Suppressor macrophage treated with lipopolysaccharide for 4 hours (primary cell): ENCODE measurements around the gene PRH2.

Experiments used
- DNase-seq: peaks from one replicate; pipeline ENCODE4 v3.0.0-alpha.2; 2020

PRH2 gene

GRCh38 chr12:10928746-10929286 is at the start of gene PRH2:
Gene PRH2, plus strand, starts transcription at chr12:10929236. Its CDS starts 38 bp downstream, at chr12:10929274.
- DNase-seq, result no peak

DNA sequence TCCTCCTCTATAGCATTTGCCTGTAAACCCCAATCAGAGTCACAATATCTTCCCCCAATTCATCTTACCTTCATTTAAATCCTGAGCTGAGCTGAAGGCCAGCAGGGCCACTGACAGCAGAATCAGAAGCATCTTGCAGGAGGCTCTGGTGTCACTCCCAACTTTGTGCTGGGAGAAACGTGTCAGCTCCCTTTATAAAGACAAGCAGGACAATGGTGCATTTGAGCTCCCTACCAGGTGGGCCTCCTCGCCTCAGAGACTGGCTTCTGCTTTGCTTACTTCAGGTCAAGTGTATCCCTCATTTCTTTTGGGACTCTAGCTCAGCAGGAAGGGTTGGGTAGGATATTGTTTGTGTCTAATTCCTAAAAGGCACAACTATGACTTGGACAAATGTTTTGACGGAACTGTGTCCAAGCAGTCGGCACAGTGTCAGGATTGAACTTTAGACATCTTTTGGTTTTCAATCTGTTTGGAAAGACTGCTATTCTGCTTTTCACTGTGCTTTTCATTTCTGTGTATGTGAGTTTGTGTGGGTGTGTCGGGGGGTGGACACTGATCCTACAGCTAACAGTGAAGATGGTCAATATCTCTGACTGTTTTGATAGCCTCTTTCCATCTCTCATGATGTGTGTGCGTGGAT is 44.8 kb upstream of the PRH2 start, which contains the start of gene PRH1:
Gene PRH1 (minus strand): TSS at position 170 of the 640 bp plus-strand sequence. CDS start 38 bp downstream, at position 132.
- no peak for DNase-seq

GRCh38 chr12:10889226-10889625 is 39.8 kb upstream of the PRH2 start:
- DNase-seq, result no peak

DNA sequence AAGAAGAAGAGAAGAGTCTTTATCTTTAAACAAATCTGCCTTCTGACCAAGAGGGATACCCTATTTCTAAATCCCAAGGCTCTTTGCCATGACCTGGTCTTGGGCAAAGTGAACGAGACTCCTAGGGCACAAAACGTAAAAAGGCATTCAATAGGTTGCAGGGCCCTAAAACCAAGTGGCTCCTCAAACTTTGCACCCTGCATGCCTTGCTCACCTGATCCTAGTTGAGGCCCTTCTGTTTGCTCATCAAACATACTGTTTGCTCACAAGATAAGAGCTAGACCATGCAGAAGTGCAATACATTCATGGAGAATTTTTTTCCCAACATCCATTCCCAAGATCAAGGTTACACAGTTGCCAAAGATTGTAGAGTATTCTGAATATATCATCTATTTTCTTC is 37.1 kb upstream of the PRH2 start:
- DNase-seq, result no peak

- DNase-seq, result no peak
Observed at GRCh38 chr12:10896854-10897253, 32.2 kb upstream of the PRH2 start.

GRCh38 chr12:10900530-10900929 is 28.5 kb upstream of the PRH2 start:
- DNase-seq, result no peak

DNA sequence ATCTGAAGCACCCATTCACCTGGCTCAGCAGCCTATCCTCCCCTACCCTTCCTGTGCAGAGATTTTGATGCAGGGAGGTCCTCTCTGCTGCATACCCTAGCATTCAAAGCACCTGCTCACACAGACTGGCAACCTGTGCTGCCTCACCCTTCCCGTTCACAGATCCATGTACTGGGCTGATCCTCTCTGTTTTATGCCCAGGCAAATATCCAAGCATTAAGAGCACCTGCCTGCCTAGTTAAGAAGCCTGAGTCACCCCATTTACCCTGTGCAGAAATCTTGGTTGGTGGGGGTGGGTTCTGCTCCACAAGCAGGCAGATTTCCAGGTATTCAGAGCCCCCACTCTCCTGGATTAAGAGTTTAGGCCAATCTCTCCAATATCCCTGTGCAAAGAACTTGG is 28.1 kb upstream of the PRH2 start:
- no peak for DNase-seq

- DNase-seq, result no peak
Observed at GRCh38 chr12:10901427-10901826, 27.6 kb upstream of the PRH2 start.

GRCh38 chr12:10904686-10905085 is 24.4 kb upstream of the PRH2 start:
- no peak for DNase-seq

DNA sequence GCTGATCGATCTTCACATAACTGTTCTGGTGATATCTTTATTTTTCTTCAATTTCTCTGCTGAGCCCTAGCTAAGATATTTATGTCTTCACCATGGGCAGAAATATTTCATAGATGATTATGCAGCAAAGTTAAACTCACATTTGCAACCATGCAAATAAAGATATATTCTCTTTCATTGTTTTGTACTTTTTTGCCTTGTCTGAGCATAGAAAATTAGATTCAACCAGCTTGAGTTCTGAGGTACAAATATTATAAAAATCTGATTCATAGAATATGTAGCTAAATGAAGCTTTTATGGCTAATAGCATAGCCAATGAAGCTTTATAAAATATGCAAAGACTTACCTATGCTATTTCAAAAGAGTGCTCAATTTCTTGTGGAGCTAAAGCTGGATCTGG is 19.6 kb upstream of the PRH2 start, which contains the start of gene TAS2R13:
Gene TAS2R13 (minus strand): TSS at position 101 of the 400 bp plus-strand sequence. CDS start 264 bp downstream, outside the sequence.
- DNase-seq, result no peak

GRCh38 chr12:10910380-10910779 is 18.7 kb upstream of the PRH2 start:
- no peak for DNase-seq

DNA sequence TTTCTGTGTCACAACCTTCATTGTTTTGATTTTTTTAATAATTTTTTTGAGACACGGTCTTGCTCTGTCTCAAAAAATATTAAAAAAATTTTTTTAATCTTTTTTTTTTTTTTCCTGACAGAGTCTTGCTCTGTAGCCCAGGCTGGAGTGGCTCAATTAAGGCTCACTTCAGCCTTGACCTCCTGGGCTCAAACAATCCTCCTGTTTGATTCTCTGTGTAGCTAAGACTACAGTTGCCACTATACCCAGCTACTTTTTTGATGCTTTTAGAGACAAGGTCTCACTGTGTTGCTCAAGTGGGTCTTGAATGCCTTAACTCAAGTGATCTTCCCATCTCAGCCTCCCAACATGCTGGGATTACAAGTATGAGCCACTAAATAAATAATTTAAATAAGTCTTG is 9.2 kb upstream of the PRH2 start:
- DNase-seq, result no peak

GRCh38 chr12:10926269-10926668 is 2.8 kb upstream of the PRH2 start:
- no peak for DNase-seq

GRCh38 chr12:10936506-10936905 is 7.5 kb downstream of the PRH2 start:
- DNase-seq, result peak; percentile 2

DNA sequence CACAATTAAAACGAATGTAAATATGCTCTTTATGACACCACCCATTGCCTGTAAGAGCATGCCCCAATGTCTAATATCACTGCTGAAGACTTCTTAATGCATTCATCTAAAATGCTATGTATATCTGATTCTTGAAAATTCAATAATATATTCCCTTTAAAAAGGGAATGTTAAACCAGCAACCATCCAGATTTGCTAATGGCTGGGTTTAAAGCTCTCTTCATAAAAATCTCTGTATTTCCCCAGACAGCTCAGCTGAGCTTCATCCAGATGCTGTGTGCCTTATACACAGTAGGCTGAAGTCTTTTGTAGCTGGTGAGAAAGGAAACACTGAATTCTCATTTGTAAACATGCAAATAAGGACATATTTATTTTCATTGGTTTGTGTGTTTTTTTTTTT is 10.1 kb downstream of the PRH2 start, which contains the start of gene TAS2R14:
Gene TAS2R14 (minus strand): TSS at position 101 of the 400 bp plus-strand sequence. CDS start 56 bp downstream, at position 45.
- no peak for DNase-seq

- DNase-seq, result no peak
Observed at GRCh38 chr12:10940389-10940788, 11.4 kb downstream of the PRH2 start.

DNA sequence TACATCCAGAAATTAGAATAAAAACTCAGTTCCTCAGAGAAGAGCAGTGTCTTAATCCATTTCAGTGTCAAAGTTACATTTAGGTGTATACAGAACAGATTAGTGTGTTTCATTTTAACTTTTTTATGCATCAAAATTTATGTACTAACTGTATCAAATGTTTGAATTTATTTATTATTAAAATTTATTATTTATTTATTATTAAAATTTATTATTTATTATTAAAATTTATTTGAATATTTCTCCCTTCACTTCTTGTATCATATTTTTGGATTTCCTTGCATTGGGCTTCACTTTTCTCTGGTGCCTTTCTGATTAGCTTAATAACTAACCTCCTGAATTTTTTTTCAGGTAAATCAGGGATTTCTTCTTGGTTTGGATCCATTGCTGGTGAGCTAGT is 12.3 kb downstream of the PRH2 start:
- DNase-seq, result no peak

DNA sequence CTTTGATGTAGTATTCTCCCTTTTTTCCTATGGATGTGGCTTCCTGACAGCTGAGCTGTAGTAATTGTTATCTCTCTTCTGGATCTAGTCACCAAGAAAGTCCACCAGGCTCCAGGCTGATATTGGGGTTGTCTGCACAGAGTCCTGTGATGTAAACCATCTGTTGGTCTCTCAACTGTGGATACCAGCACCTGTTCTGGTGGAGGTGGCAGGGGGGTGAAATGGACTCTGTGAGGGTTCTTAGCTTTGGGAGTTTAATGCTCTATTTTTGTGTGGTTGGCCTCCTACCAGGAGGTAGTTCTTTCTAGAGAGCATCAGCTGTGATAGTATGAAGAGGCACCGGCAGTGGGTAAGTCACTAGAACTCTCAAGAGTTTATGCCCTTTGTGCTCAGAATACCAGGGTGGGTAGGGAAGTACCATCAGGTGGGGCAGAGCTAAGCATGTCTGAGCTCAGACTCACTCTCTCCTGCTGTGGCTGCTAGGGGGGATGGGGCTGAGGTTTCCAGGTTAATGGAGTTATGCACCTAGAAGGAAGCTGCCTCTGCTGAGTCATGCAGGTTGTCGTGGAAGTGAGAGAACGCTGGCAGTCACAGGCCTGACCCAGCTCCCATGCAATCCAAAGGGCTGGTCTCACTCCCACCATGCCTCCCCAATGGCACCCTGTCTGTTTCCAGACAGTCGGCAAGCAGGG is 13.0 kb downstream of the PRH2 start:
- no peak for DNase-seq

DNA sequence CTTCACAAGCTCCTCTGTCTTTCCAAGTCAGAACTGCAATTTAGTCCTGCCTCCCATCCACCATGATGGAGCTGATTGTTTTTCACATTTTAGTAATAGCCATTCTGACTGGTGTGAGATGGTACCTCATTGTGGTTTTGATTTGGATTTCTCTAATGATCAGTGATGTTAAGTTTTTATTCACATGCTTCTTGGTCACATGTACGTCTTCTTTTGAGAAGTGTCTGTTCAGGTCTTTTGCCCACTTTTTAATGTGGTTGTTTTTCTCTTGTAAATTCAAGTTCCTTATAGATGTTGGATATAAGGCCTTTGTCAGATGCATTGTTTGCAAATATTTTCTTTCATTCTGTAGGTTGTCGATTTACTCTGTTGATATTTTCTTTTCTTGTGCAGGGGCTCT is 14.1 kb downstream of the PRH2 start:
- DNase-seq, result no peak

GRCh38 chr12:10952645-10953044 is 23.6 kb downstream of the PRH2 start:
- no peak for DNase-seq

- DNase-seq, result no peak
Observed at GRCh38 chr12:10956085-10956484, 27.0 kb downstream of the PRH2 start.

DNA sequence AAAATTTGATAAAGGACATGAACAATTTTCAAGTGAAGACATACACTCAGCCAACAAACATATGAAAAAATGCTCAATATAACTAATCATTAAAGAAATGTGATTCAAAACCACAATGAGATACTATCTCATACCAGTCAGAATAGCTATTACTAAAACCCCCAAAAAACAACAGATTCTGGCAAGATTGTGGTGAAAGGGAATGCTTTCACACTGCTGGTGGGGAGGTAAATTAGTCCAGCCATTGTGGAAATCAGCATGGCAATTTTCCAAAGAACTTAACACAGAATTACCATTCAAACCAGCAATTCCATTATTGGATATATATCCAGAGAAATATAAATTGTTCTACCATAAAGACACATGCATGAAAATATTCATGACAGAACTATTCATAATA is 28.7 kb downstream of the PRH2 start:
- no peak for DNase-seq

- no peak for DNase-seq
Observed at GRCh38 chr12:10959804-10960203, 30.8 kb downstream of the PRH2 start.

DNA sequence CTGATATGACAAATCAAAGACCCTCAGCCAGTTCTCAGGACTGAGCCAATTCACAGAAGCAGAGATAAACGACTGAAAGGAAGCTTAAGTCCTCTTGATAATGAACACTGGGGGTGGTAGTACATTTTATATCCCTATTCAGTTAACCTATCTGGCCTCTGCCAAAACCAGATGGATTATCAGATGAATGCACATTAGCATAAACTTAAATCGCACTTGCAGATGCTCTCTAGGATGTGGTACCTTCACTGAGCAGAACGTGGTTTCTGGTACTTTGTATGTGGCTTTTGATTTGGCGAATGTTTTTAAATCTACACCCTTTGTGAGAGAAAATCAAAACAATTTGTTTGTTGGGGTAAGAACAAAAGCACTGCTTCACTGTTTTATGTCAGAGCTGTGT is 31.2 kb downstream of the PRH2 start:
- no peak for DNase-seq
